ENCODE results near the gene PCSK4. TPM values are rescaled to one million over a fixed set of nuclear protein-coding genes. Genes with fewer than 3 reads are reported as not detected.

Gene PCSK4
- total RNA-seq, 4 donors from 2014 or later: 2.6 to 11.9 (median 7.5) TPM

DNA sequence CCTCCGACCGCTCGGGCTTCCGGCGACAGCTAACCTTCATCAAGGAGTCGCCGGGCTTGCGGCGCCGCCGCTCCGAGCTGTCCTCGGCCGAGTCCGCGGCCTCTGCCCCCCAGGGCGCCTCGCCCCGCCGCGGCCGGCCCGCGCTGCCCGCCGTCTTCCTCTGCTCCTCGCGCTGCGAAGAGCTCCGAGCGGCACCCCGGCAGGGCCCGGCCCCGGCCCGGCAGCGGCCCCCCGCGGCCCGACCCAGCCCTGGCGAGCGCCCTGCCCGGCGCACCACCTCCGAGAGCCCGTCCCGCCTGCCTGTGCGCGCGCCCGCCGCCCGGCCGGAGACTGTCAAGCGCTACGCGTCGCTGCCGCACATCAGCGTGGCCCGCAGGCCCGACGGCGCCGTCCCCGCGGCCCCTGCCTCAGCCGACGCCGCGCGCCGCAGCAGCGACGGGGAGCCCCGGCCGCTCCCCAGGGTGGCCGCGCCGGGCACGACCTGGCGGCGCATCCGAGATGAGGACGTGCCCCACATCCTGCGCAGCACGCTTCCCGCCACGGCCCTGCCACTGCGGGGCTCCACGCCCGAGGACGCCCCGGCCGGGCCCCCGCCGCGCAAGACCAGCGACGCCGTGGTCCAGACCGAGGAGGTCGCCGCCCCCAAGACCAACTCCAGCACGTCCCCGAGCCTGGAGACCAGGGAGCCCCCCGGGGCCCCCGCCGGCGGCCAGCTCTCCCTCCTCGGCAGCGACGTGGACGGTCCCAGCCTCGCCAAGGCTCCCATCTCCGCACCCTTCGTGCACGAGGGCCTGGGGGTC lies 20.7 kb downstream of the PCSK4 start:
- Histone ChIP-seq H3K9me3 (no peaks in the 10 kb centered on the region), H3K27ac (no peak overlapping the region), H3K27me3 (peaks cover 92% of the 10 kb centered on the region), H3K36me3 (no peaks in the 10 kb centered on the region), H3K4me3 (peak overlapping the region in 2 of 4 donors; percentile 23 to 45), H3K4me1 (peaks cover 33 to 66% (median 54%) of the 10 kb centered on the region in 4 donors)
- intact Hi-C loops (cut with DNase I; ENCODE audit: low total_unique reads): no loop called here
- TF ChIP-seq POLR2A (IDR thresholded peaks at IDR 0.05) (no peak), EP300 (IDR thresholded peaks at IDR 0.05; ENCODE audit: low read depth) (no peak), POLR2AphosphoS5 (IDR thresholded peaks at IDR 0.05) (no peak)
- TF ChIP-seq, protein P1, sequence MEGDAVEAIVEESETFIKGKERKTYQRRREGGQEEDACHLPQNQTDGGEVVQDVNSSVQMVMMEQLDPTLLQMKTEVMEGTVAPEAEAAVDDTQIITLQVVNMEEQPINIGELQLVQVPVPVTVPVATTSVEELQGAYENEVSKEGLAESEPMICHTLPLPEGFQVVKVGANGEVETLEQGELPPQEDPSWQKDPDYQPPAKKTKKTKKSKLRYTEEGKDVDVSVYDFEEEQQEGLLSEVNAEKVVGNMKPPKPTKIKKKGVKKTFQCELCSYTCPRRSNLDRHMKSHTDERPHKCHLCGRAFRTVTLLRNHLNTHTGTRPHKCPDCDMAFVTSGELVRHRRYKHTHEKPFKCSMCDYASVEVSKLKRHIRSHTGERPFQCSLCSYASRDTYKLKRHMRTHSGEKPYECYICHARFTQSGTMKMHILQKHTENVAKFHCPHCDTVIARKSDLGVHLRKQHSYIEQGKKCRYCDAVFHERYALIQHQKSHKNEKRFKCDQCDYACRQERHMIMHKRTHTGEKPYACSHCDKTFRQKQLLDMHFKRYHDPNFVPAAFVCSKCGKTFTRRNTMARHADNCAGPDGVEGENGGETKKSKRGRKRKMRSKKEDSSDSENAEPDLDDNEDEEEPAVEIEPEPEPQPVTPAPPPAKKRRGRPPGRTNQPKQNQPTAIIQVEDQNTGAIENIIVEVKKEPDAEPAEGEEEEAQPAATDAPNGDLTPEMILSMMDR (IDR thresholded peaks at IDR 0.05): no peak
- DNase-seq: no peak
- in situ Hi-C loops (cut with MboI; ENCODE audit: low pct_ligation_motif_present in 1 of 4, low pct_unique_long_range_greater_than_20kb in 1 of 4, low sequenced_read_pairs in 3 of 4): no loop called here
- 2% methylated on average over 18 of the region's 117 CpGs; no CpG with 5 or more reads in 1 of the 2 donors for WGBS, 2 donors (ENCODE audit: low coverage in 1 of 2)

DNA sequence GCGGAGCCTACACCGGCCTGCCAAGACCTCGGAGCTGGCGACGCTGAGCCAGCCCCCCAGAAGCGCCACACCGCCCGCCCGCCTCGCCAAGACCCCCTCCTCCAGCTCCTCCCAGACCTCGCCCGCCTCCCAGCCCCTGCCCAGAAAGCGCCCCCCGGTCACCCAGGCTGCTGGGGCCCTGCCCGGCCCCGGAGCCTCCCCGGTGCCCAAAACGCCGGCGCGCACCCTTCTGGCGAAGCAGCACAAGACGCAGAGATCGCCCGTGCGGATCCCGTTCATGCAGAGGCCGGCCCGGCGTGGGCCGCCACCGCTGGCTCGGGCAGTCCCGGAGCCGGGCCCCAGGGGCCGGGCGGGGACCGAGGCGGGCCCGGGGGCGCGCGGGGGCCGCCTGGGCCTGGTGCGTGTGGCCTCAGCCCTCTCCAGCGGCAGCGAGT lies 21.3 kb downstream of the PCSK4 start:
- Histone ChIP-seq H3K27me3 (peaks cover 92% of the 10 kb centered on the region), H3K9me3 (no peaks in the 10 kb centered on the region), H3K27ac (no peak overlapping the region), H3K4me3 (peak overlapping the region in 2 of 4 donors; percentile 23 to 25), H3K4me1 (peaks cover 33 to 66% (median 54%) of the 10 kb centered on the region in 4 donors), H3K36me3 (no peaks in the 10 kb centered on the region)
- no CpG with 5 or more reads among the region's 47 CpGs for WGBS, 2 donors (ENCODE audit: low coverage in 1 of 2)
- intact Hi-C loops (cut with DNase I; ENCODE audit: low total_unique reads) (no loop called here), in situ Hi-C loops (cut with MboI; ENCODE audit: low pct_ligation_motif_present in 1 of 4, low pct_unique_long_range_greater_than_20kb in 1 of 4, low sequenced_read_pairs in 3 of 4) (no loop called here)
- DNase-seq: no peak
- TF ChIP-seq EP300 (IDR thresholded peaks at IDR 0.05; ENCODE audit: low read depth) (no peak), POLR2A (IDR thresholded peaks at IDR 0.05) (no peak), POLR2AphosphoS5 (IDR thresholded peaks at IDR 0.05) (no peak)
- TF ChIP-seq, protein P1 (IDR thresholded peaks at IDR 0.05): no peak

DNA sequence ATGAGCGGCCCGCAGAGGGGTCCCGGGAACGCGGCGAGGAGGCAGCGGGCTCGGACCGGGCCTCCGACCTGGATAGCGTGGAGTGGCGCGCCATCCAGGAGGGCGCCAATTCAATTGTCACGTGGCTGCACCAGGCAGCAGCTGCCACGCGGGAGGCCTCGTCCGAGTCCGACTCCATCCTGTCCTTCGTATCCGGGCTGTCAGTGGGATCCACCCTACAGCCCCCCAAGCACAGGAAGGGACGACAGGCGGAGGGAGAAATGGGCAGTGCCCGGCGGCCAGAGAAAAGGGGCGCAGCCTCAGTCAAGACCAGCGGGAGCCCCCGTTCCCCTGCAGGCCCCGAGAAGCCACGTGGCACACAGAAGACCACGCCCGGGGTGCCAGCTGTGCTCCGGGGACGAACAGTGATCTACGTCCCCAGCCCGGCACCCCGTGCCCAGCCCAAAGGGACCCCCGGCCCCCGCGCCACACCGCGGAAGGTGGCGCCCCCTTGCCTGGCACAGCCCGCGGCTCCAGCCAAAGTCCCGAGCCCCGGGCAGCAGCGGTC lies 21.8 kb downstream of the PCSK4 start:
- in situ Hi-C loops (cut with MboI; ENCODE audit: low pct_ligation_motif_present in 1 of 4, low pct_unique_long_range_greater_than_20kb in 1 of 4, low sequenced_read_pairs in 3 of 4): no loop called here
- H3K4me1 ChIP-seq: peaks cover 33 to 66% (median 54%) of the 10 kb centered on the region in 4 donors
- H3K27me3 ChIP-seq: peaks cover 89% of the 10 kb centered on the region
- H3K27ac ChIP-seq: no peak overlapping the region
- TF ChIP-seq, protein P1 (IDR thresholded peaks at IDR 0.05): no peak
- TF ChIP-seq POLR2AphosphoS5 (IDR thresholded peaks at IDR 0.05): no peak
- no peak for TF ChIP-seq POLR2A (IDR thresholded peaks at IDR 0.05)
- TF ChIP-seq EP300 (IDR thresholded peaks at IDR 0.05; ENCODE audit: low read depth): no peak
- peak overlapping the region in 1 of 4 donors; percentile 25 for H3K4me3 ChIP-seq
- intact Hi-C loops (cut with DNase I; ENCODE audit: low total_unique reads): no loop called here
- DNase-seq: no peak
- H3K36me3 ChIP-seq: no peaks in the 10 kb centered on the region
- WGBS, 2 donors (ENCODE audit: low coverage in 1 of 2): 12% methylated on average over 32 of the region's 49 CpGs; no CpG with 5 or more reads in 1 of the 2 donors
- no peaks in the 10 kb centered on the region for H3K9me3 ChIP-seq

DNA sequence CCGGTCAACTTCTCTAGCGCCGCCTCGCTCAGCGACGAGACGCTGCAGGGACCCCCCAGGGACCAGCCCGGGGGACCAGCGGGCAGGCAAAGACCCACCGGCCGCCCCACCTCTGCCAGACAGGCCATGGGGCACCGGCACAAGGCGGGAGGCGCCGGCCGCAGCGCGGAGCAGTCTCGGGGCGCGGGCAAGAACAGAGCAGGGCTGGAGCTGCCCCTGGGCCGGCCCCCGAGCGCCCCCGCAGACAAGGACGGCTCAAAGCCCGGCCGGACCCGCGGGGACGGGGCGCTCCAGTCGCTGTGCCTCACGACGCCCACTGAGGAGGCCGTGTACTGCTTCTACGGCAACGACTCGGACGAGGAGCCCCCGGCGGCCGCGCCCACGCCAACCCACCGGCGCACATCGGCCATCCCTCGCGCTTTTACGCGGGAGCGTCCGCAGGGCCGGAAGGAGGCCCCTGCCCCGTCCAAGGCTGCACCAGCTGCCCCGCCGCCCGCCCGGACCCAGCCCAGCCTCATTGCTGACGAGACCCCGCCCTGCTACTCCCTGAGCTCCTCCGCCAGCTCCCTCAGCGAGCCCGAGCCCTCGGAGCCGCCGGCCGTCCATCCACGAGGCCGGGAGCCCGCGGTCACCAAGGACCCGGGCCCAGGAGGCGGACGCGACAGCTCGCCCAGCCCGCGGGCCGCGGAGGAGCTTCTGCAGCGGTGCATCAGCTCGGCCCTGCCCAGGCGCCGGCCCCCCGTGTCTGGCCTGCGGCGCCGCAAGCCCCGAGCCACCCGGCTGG lies 22.5 kb downstream of the PCSK4 start:
- Histone ChIP-seq H3K36me3 (no peaks in the 10 kb centered on the region), H3K4me3 (peak overlapping the region in 1 of 4 donors; percentile 5), H3K4me1 (peaks cover 33 to 66% (median 54%) of the 10 kb centered on the region in 4 donors), H3K27ac (no peak overlapping the region), H3K27me3 (peaks cover 82% of the 10 kb centered on the region), H3K9me3 (no peaks in the 10 kb centered on the region)
- intact Hi-C loops (cut with DNase I; ENCODE audit: low total_unique reads): no loop called here
- 14% methylated on average over 35 of the region's 92 CpGs; no CpG with 5 or more reads in 1 of the 2 donors for WGBS, 2 donors (ENCODE audit: low coverage in 1 of 2)
- TF ChIP-seq EP300 (IDR thresholded peaks at IDR 0.05; ENCODE audit: low read depth) (no peak), POLR2A (IDR thresholded peaks at IDR 0.05) (no peak)
- TF ChIP-seq, protein P1 (IDR thresholded peaks at IDR 0.05): no peak
- in situ Hi-C loops (cut with MboI; ENCODE audit: low pct_ligation_motif_present in 1 of 4, low pct_unique_long_range_greater_than_20kb in 1 of 4, low sequenced_read_pairs in 3 of 4): no loop called here
- DNase-seq: no peak

Data from transverse colon (tissue), 4 donors.